A549 (cell line): ENCODE results near the gene ACTR8. TPM values are rescaled to one million over a fixed set of nuclear protein-coding genes. Genes with fewer than 3 reads are reported as not detected.
A peak's percentile ranks its signal among the peaks of the same experiment; 100 is the strongest.

Source experiments
- ATAC-seq, 2 experiments: fragments of 200-7000 bp in 1 of 2; fragments of >200 bp in 1 of 2; cut with Nextera tagmentation in 1 of 2; cut with Tn5 transposase in 1 of 2; 3 replicates each; pipeline versions ENCODE4 v1.8.0 to v1.9.1; 2018 to 2020; ENCODE audit warnings: mild to moderate bottlenecking in 1 of 2, moderate library complexity in 1 of 2
- CTCF ChIA-PET: fragments of 300-600 bp; sonication (Branson Sonifier 250); formaldehyde crosslinking; extraction: SDS; loops from one replicate; lab custom pipeline; 2021; ENCODE audit warnings: antibody characterized with exemption, inconsistent platforms; lab: Yijun Ruan, JAX
- POLR2A ChIA-PET: fragments of 350-600 bp; formaldehyde crosslinking; extraction: SDS; loops from one replicate; lab custom pipeline; 2021; ENCODE audit warnings: antibody characterized with exemption, inconsistent platforms; lab: Yijun Ruan, JAX
- DNase-seq, 2 experiments: peaks; one replicate each; pipeline versions ENCODE4 v3.0.0 to v3.0.0-alpha.2; 2011 to 2016; ENCODE audit warnings: low read depth in 1 of 2, low spot score in 1 of 2
- FAIRE-seq: peaks from 2 replicates; lab custom pipeline; 2011; peaks lifted over from hg19 to GRCh38; lab: Jason Lieb, UNC
- H3K27ac ChIP-seq, 2 experiments: fragments of >200 bp; sonication (Bioruptor Twin); formaldehyde crosslinking; 3 replicates each; pipeline ENCODE4 v1.5.1; 2016 to 2017
- H3K4me1 ChIP-seq: fragments of >200 bp; sonication (Bioruptor Twin); formaldehyde crosslinking; 3 replicates; pipeline ENCODE4 v1.6.1; 2016
- H3K4me2 ChIP-seq: fragments of >200 bp; sonication (Bioruptor Twin); formaldehyde crosslinking; 3 replicates; pipeline ENCODE4 v1.6.1; 2016
- H3K4me3 ChIP-seq: fragments of >200 bp; sonication (Bioruptor Twin); formaldehyde crosslinking; 3 replicates; pipeline ENCODE4 v1.5.1; 2016
- H3K9me3 ChIP-seq: fragments of >200 bp; sonication (Bioruptor Twin); formaldehyde crosslinking; 3 replicates; pipeline ENCODE4 v1.6.1; 2016
- ATOH8 ChIP-seq: fragments of 250-450 bp; sonication (Bioruptor Pico); IDR thresholded peaks from 2 replicates; pipeline ENCODE4 v1.5.0; 2020; ENCODE audit warnings: low read depth, mild to moderate bottlenecking, moderate library complexity
- BHLHE40 ChIP-seq: IDR thresholded peaks from 2 replicates; pipeline ENCODE4 v1.6.1; 2012; ENCODE audit warnings: low read depth, low read length, inconsistent platforms
- CBX2 ChIP-seq: fragments of 200-600 bp; sonication (generic); IDR thresholded peaks from 2 replicates; pipeline ENCODE4 v1.6.1; 2016; ENCODE audit warnings: low read depth, mild to moderate bottlenecking, borderline replicate concordance
- EHMT2 ChIP-seq: fragments of 200-600 bp; sonication (generic); IDR thresholded peaks from 2 replicates; pipeline ENCODE4 v1.6.1; 2016; ENCODE audit warnings: antibody characterized with exemption, low read depth, mild to moderate bottlenecking, moderate library complexity
- ESRRA ChIP-seq: fragments of 150-350 bp; IDR thresholded peaks from 2 replicates; pipeline ENCODE4 v1.6.1; 2014; ENCODE audit warnings: mild to moderate bottlenecking, low read length, borderline replicate concordance
- FOSL2 ChIP-seq, 2 experiments: fragments of 450-650 bp in 1 of 2; fragments of >200 bp in 1 of 2; sonication (Bioruptor Twin) in 1 of 2; formaldehyde crosslinking; IDR thresholded peaks; 2 replicates each; pipeline versions ENCODE4 v1.5.0 to v1.6.1; 2016 to 2020; ENCODE audit warnings: mild to moderate bottlenecking in 1 of 2, moderate library complexity in 1 of 2
- GATA3 ChIP-seq: IDR thresholded peaks from 2 replicates; pipeline ENCODE4 v1.6.1; 2012; ENCODE audit warnings: borderline replicate concordance
- HDAC2 ChIP-seq: fragments of 200-600 bp; sonication (generic); IDR thresholded peaks from 2 replicates; pipeline ENCODE4 v1.6.1; 2016
- HOXA7 ChIP-seq: fragments of 250-450 bp; sonication (Bioruptor Pico); IDR thresholded peaks from 2 replicates; pipeline ENCODE4 v1.5.0; 2020; ENCODE audit warnings: mild to moderate bottlenecking, moderate library complexity
- HOXB13 ChIP-seq: fragments of 250-450 bp; sonication (Bioruptor Pico); IDR thresholded peaks from 2 replicates; pipeline ENCODE4 v1.5.0; 2020; ENCODE audit warnings: low read depth, mild to moderate bottlenecking, moderate library complexity
- HOXB5 ChIP-seq: fragments of 250-450 bp; sonication (Bioruptor Pico); IDR thresholded peaks from 2 replicates; pipeline ENCODE4 v1.5.0; 2020; ENCODE audit warnings: mild to moderate bottlenecking, moderate library complexity
- KDM1A ChIP-seq: fragments of 200-600 bp; sonication (generic); IDR thresholded peaks from 2 replicates; pipeline ENCODE4 v1.6.1; 2016; ENCODE audit warnings: low read depth, mild to moderate bottlenecking
- MAFK ChIP-seq: fragments of 450-650 bp; IDR thresholded peaks from 2 replicates; pipeline ENCODE4 v1.6.1; 2014; ENCODE audit not compliant: partially characterized antibody
- MAZ ChIP-seq: fragments of 150-350 bp; IDR thresholded peaks from 2 replicates; pipeline ENCODE4 v1.6.1; 2014; ENCODE audit warnings: antibody characterized with exemption, low read depth, low read length, borderline replicate concordance
- NFE2L2 ChIP-seq: fragments of 150-350 bp; conservative IDR thresholded peaks from 2 replicates; pipeline ENCODE4 v1.6.1; 2014; ENCODE audit warnings: low read length
- NR3C1 ChIP-seq: fragments of >200 bp; sonication (Bioruptor Twin); formaldehyde crosslinking; IDR thresholded peaks from 3 replicates; pipeline ENCODE4 v1.6.1; 2017
- PHF8 ChIP-seq: fragments of 200-600 bp; sonication (generic); IDR thresholded peaks from 2 replicates; pipeline ENCODE4 v1.6.1; 2016; ENCODE audit warnings: low read depth, mild to moderate bottlenecking, antibody characterized with exemption, moderate library complexity, borderline replicate concordance
- REST ChIP-seq: fragments of 200-600 bp; sonication (generic); IDR thresholded peaks from 2 replicates; pipeline ENCODE4 v1.6.1; 2016; ENCODE audit warnings: antibody characterized with exemption, mild to moderate bottlenecking, moderate library complexity
- RFX5 ChIP-seq: fragments of 450-650 bp; IDR thresholded peaks from 2 replicates; pipeline ENCODE4 v1.7.1; 2014; ENCODE audit warnings: antibody characterized with exemption, mild to moderate bottlenecking, moderate library complexity
- SREBF2 ChIP-seq: fragments of 450-650 bp; IDR thresholded peaks from 2 replicates; pipeline ENCODE4 v1.6.1; 2014; ENCODE audit warnings: mild to moderate bottlenecking, moderate library complexity
- TFCP2L1 ChIP-seq: fragments of 250-450 bp; sonication (Bioruptor Pico); IDR thresholded peaks from 2 replicates; pipeline ENCODE4 v1.5.0; 2021; ENCODE audit warnings: mild to moderate bottlenecking
- ZNF302 ChIP-seq: fragments of 250-450 bp; sonication (Bioruptor Pico); IDR thresholded peaks from 2 replicates; pipeline ENCODE4 v1.9.0; 2021; ENCODE audit warnings: inconsistent platforms, mild to moderate bottlenecking, moderate library complexity
- ZSCAN20 ChIP-seq: fragments of 250-450 bp; sonication (Bioruptor Pico); IDR thresholded peaks from 2 replicates; pipeline ENCODE4 v1.8.0; 2022; ENCODE audit warnings: mild to moderate bottlenecking, moderate library complexity
- WGBS: methylation state at CpG from one replicate; pipeline ENCODE4 v1.1.6; 2017; ENCODE audit errors: missing lambda C conversion rate; 5-methylcytosine and 5-hydroxymethylcytosine counted together
- polyA plus RNA-seq, 4 experiments: library from polyadenylated mRNA; depleted of rRNA in 3 of 4; stranded (reverse); fragments of >200 nt; fragmentation: RNase III in 1 of 4; extraction: RNeasy Plus Mini Kit Qiagen cat#74134 plus additional on column Dnase treatment in 1 of 4; gene quantifications; 2 replicates in 3 of 4; 3 replicates in 1 of 4; pipeline ENCODE4 v1.2.3, GENCODE V29; 2011 to 2017

The ACTR8 gene
- polyA plus RNA-seq, 2 of the 4 experiments (the other 2 are of a cell fraction), result 12.8 to 19.4 TPM

- no peak for FAIRE-seq
- peak overlapping the region in 1 of 2 experiments; percentile 49; a peak in 2 of 6 replicates for H3K27ac ChIP-seq
- POLR2A ChIA-PET, result no interaction called here
- 79% methylated on average over 10 of the region's 10 CpGs for WGBS
- H3K4me3 ChIP-seq, result no peak overlapping the region
- TF ChIP-seq ZSCAN20, result no peak
- no peak for TF ChIP-seq TFCP2L1 (CRISPR knock-in tag)
- no peak for TF ChIP-seq MAZ
- no peak for TF ChIP-seq ZNF302 (CRISPR knock-in tag)
- no peak for TF ChIP-seq CBX2
- TF ChIP-seq, all 56 proteins: peak for 0
- no peak for ATAC-seq
- peaks cover 22% of the 10 kb centered on the region for H3K4me1 ChIP-seq
- CTCF ChIA-PET, result interaction anchor here (1.3 kb wide), 1 partner anchor 20 kb away, joined by 3 read pairs; no protein-coding TSS in a partner anchor
- H3K4me2 ChIP-seq, result peak overlapping the region; percentile 47
- no peak for DNase-seq
- H3K9me3 ChIP-seq, result no peaks in the 10 kb centered on the region
Observed at GRCh38 chr3:53843195-53844177, 38.5 kb downstream of the ACTR8 start.

- no peak overlapping the region for H3K27ac ChIP-seq
- peak; percentile 31 to 39; a peak in 3 of 6 replicates for ATAC-seq
- TF ChIP-seq GATA3, result no peak
- TF ChIP-seq REST, result no peak
- no peak for TF ChIP-seq EHMT2
- no peak for TF ChIP-seq TFCP2L1 (CRISPR knock-in tag)
- no peak for TF ChIP-seq PHF8
- no peak for TF ChIP-seq NR3C1
- TF ChIP-seq BHLHE40, result no peak
- TF ChIP-seq ATOH8 (CRISPR knock-in tag), result no peak
- no peak for TF ChIP-seq RFX5
- TF ChIP-seq HOXA7 (CRISPR knock-in tag), result no peak
- TF ChIP-seq SREBF2, result no peak
- TF ChIP-seq HOXB5 (CRISPR knock-in tag), result no peak
- TF ChIP-seq FOSL2 (IDR thresholded peaks at IDR 0.05), result no peak
- no peak for TF ChIP-seq FOSL2 (CRISPR knock-in tag; IDR thresholded peaks at IDR 0.05)
- TF ChIP-seq HDAC2, result no peak
- no peak for TF ChIP-seq NFE2L2
- no peak for TF ChIP-seq KDM1A
- TF ChIP-seq MAFK, result no peak
- TF ChIP-seq HOXB13 (CRISPR knock-in tag), result no peak
- no peak for TF ChIP-seq ESRRA
- TF ChIP-seq, all 56 proteins: peak for 0
- FAIRE-seq, result no peak
- peak overlapping the region; percentile 47 for H3K4me2 ChIP-seq
- no peaks in the 10 kb centered on the region for H3K9me3 ChIP-seq
- H3K4me1 ChIP-seq, result peaks cover 22% of the 10 kb centered on the region
- H3K4me3 ChIP-seq, result no peak overlapping the region
- WGBS, result 52% methylated on average over 9 of the region's 12 CpGs
- DNase-seq, result peak; percentile 8 to 48
- ChIA-PET POLR2A (no interaction called here), CTCF (no interaction called here)
Observed at GRCh38 chr3:53842436-53843194, 39.3 kb downstream of the ACTR8 start.
